Measurements from ENCODE around the gene PRDM15. TPM values are rescaled to one million over a fixed set of nuclear protein-coding genes. Genes with fewer than 3 reads are reported as not detected.
A peak's percentile ranks its signal among the peaks of the same experiment; 100 is the strongest.

Gene PRDM15
- polyA plus RNA-seq, 3 donors = 0.19 to 19.0 (median 0.74) TPM

DNA sequence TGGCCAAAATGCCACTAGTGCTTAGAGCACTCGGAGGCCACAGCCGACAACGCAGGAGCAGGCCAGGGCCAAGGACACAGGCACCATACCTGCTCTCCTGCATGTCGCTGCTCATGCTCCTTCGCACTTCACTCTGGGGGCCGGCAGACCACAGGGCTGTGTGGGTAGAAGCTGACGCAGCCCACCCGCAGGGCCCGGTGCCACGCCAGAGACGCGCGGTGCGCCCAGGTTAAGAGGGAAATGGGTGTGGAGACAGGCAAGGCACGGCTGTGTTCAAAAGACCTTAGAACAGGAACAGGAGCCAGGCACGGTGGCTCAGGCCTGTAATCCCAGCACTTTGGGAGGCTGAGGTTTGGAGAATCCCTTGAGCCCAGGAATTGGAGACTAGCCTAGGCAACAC is 13.6 kb upstream of the PRDM15 start:
- intact Hi-C loops (cut with micrococcal nuclease) = no loop called here
- H3K4me1 Mint-ChIP-seq = peaks cover 16% of the 10 kb centered on the region
- no peak overlapping the region for H2AFZ ChIP-seq (ENCODE audit: insufficient read depth, low read depth, low read length, poor library complexity, severe bottlenecking)

DNA sequence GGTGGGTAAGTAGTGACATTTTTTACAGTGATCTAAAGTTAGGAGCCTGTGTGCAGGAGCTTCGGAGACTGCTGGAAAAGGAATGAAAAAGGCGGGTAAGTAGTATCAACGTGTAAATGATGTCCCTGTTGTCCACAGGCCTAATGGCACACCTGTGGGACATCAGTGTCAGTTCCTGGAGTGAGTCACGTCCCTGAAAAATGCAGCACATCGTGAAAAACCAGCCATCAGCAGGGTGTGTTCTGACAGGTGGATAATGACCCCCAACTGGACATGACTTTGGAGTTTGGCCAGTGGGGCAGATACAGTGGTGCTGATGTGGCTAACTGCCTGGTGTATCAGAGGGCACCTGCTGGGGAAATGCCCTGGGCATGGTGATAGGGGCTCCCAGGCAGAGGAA is 12.0 kb upstream of the PRDM15 start:
- H3K79me2 ChIP-seq (ENCODE audit: insufficient read depth, low read length) = no peaks in the 10 kb centered on the region
- H2AFZ ChIP-seq (ENCODE audit: insufficient read depth, low read depth, low read length, poor library complexity, severe bottlenecking) = no peak overlapping the region
- H3K4me2 ChIP-seq (replicated peaks; ENCODE audit: extremely low read depth, low read length, poor library complexity, severe bottlenecking) = no peak overlapping the region
- Mint-ChIP-seq H3K4me3 (no peak overlapping the region), H3K9me3 (no peaks in the 10 kb centered on the region), H3K36me3 (peaks cover 16 to 23% of the 10 kb centered on the region in 2 donors), H3K4me1 (peaks cover 15% of the 10 kb centered on the region), H3K27me3 (ENCODE audit: low read depth in 3 of 3) (peaks cover 0 to 1% (median 0%) of the 10 kb centered on the region in 3 donors), H3K27ac (peak overlapping the region in 1 of 7 donors; percentile 18)
- H3K9me3 ChIP-seq (replicated peaks in 1 of 2; ENCODE audit: control insufficient read depth in 1 of 2, insufficient read depth in 1 of 2, low read length in 2 of 2) = no peaks in the 10 kb centered on the region
- H3K4me3 ChIP-seq (replicated peaks in 1 of 3; ENCODE audit: low read depth in 2 of 3, low read length in 3 of 3) = no peak overlapping the region
- no peaks in the 10 kb centered on the region for H3K27me3 ChIP-seq (ENCODE audit: control insufficient read depth in 2 of 2, insufficient read depth in 2 of 2, low read length in 2 of 2)
- DNase-seq = no peak
- H3K36me3 ChIP-seq (replicated peaks in 1 of 2; ENCODE audit: control insufficient read depth in 1 of 2, insufficient read depth in 2 of 2, low read length in 2 of 2) = peaks cover 0 to 26% of the 10 kb centered on the region in 2 donors
- no peak overlapping the region for H3K27ac ChIP-seq (ENCODE audit: low read depth in 1 of 2, low read length in 2 of 2)
- 96% methylated on average over 5 of the region's 5 CpGs for WGBS (ENCODE audit: insufficient coverage)
- H4K20me1 ChIP-seq (ENCODE audit: insufficient read depth, low read length) = no peaks in the 10 kb centered on the region
- no peak overlapping the region for H3K9ac ChIP-seq (ENCODE audit: insufficient read depth, low read length, poor library complexity, severe bottlenecking)
- TF ChIP-seq CTCF (IDR thresholded peaks at IDR 0.05) = no peak
- intact Hi-C loops (cut with micrococcal nuclease) = no loop called here
- H3K4me1 ChIP-seq (ENCODE audit: control insufficient read depth in 1 of 2, insufficient read depth in 2 of 2, low read length in 2 of 2) = peaks cover 0 to 6% of the 10 kb centered on the region in 2 donors

More for the DNA sequence above, 13.6 kb upstream of the PRDM15 start:
- no peaks in the 10 kb centered on the region for H3K9me3 ChIP-seq (replicated peaks in 1 of 2; ENCODE audit: control insufficient read depth in 1 of 2, insufficient read depth in 1 of 2, low read length in 2 of 2)
- H4K20me1 ChIP-seq (ENCODE audit: insufficient read depth, low read length) = no peaks in the 10 kb centered on the region
- no peaks in the 10 kb centered on the region for H3K9me3 Mint-ChIP-seq
- no peak for DNase-seq
- H3K79me2 ChIP-seq (ENCODE audit: insufficient read depth, low read length) = no peaks in the 10 kb centered on the region
- peaks cover 0 to 1% (median 0%) of the 10 kb centered on the region in 3 donors for H3K27me3 Mint-ChIP-seq (ENCODE audit: low read depth in 3 of 3)
- no peak overlapping the region for H3K27ac Mint-ChIP-seq
- H3K36me3 Mint-ChIP-seq = peaks cover 23% of the 10 kb centered on the region in 2 donors
- peaks cover 0 to 3% of the 10 kb centered on the region in 2 donors for H3K4me1 ChIP-seq (ENCODE audit: control insufficient read depth in 1 of 2, insufficient read depth in 2 of 2, low read length in 2 of 2)
- no peak overlapping the region for H3K4me3 ChIP-seq (replicated peaks in 1 of 3; ENCODE audit: low read depth in 2 of 3, low read length in 3 of 3)
- 98% methylated on average over 16 of the region's 16 CpGs for WGBS (ENCODE audit: insufficient coverage)
- H3K27me3 ChIP-seq (ENCODE audit: control insufficient read depth in 2 of 2, insufficient read depth in 2 of 2, low read length in 2 of 2) = no peaks in the 10 kb centered on the region
- no peak overlapping the region for H3K4me3 Mint-ChIP-seq
- TF ChIP-seq CTCF (IDR thresholded peaks at IDR 0.05) = no peak
- no peak overlapping the region for H3K27ac ChIP-seq (ENCODE audit: low read depth in 1 of 2, low read length in 2 of 2)
- H3K36me3 ChIP-seq (replicated peaks in 1 of 2; ENCODE audit: control insufficient read depth in 1 of 2, insufficient read depth in 2 of 2, low read length in 2 of 2) = peaks cover 0 to 26% of the 10 kb centered on the region in 2 donors
- no peak overlapping the region for H3K4me2 ChIP-seq (replicated peaks; ENCODE audit: extremely low read depth, low read length, poor library complexity, severe bottlenecking)
- H3K9ac ChIP-seq (ENCODE audit: insufficient read depth, low read length, poor library complexity, severe bottlenecking) = no peak overlapping the region
